Neuronal stem cell (in vitro differentiated cells): ENCODE measurements around the gene APPBP2.

Experiments used
- DNase-seq: peaks from one replicate; pipeline ENCODE4 v3.0.0-alpha.2; 2013; ENCODE audit warnings: low spot score
- H2AFZ ChIP-seq: one replicate; pipeline ENCODE4 v1.6.1; 2013; ENCODE audit warnings: mild to moderate bottlenecking, low read length, inconsistent platforms
- H2AK5ac ChIP-seq: 2 replicates; pipeline ENCODE4 v1.6.1; 2013; ENCODE audit warnings: low read depth, mild to moderate bottlenecking, inconsistent platforms, low read length, moderate library complexity, mixed read lengths
- H2BK120ac ChIP-seq: 2 replicates; pipeline ENCODE4 v1.6.1; 2013; ENCODE audit warnings: low read depth, mild to moderate bottlenecking, inconsistent platforms, low read length, moderate library complexity, mixed read lengths
- H2BK12ac ChIP-seq: one replicate; pipeline ENCODE4 v1.6.1; 2013; ENCODE audit warnings: low read length, inconsistent platforms
- H2BK15ac ChIP-seq: 2 replicates; pipeline ENCODE4 v1.6.1; 2013; ENCODE audit warnings: mild to moderate bottlenecking, low read length, inconsistent platforms, mixed read lengths
- H2BK5ac ChIP-seq: one replicate; pipeline ENCODE4 v1.6.1; 2013; ENCODE audit warnings: inconsistent platforms, mild to moderate bottlenecking, low read length, moderate library complexity
- H3K14ac ChIP-seq: one replicate; pipeline ENCODE4 v1.6.1; 2013; ENCODE audit warnings: low read length, inconsistent platforms
- H3K18ac ChIP-seq: 2 replicates; pipeline ENCODE4 v1.6.1; 2013; ENCODE audit warnings: low read length, inconsistent platforms
- H3K23ac ChIP-seq: 2 replicates; pipeline ENCODE4 v1.6.1; 2013; ENCODE audit warnings: low read depth, mild to moderate bottlenecking, mixed read lengths, low read length, inconsistent platforms; ENCODE audit not compliant: poor library complexity
- H3K27ac ChIP-seq: replicated peaks from 3 replicates; pipeline ENCODE4 v1.5.1; 2013; ENCODE audit warnings: low read length, inconsistent platforms
- H3K27me3 ChIP-seq, 3 experiments: 2 replicates each; pipeline ENCODE4 v1.6.1; 2013; ENCODE audit warnings: low read length in 3 of 3, mild to moderate bottlenecking in 2 of 3, inconsistent platforms in 1 of 3, low read depth in 1 of 3, mixed read lengths in 1 of 3, moderate library complexity in 1 of 3; ENCODE audit not compliant: control insufficient read depth in 3 of 3, insufficient read depth in 3 of 3
- H3K36me3 ChIP-seq, 2 donors: replicated peaks in 1 of 2; 2 replicates each; pipeline ENCODE4 v1.6.1; 2013; ENCODE audit warnings: low read length in 2 of 2; ENCODE audit not compliant: control insufficient read depth in 2 of 2, insufficient read depth in 2 of 2
- H3K4ac ChIP-seq: 2 replicates; pipeline ENCODE4 v1.6.1; 2013; ENCODE audit warnings: inconsistent platforms, mild to moderate bottlenecking, low read length, moderate library complexity
- H3K4me1 ChIP-seq, 2 donors: 1 replicate in 1 of 2; 2 replicates in 1 of 2; pipeline ENCODE4 v1.6.1; 2013; ENCODE audit warnings: low read length in 2 of 2, low read depth in 1 of 2; ENCODE audit not compliant: control insufficient read depth in 2 of 2, insufficient read depth in 1 of 2
- H3K4me2 ChIP-seq: one replicate; pipeline ENCODE4 v1.6.1; 2013; ENCODE audit warnings: mild to moderate bottlenecking, low read length, inconsistent platforms; ENCODE audit not compliant: insufficient read depth, poor library complexity, severe bottlenecking
- H3K4me3 ChIP-seq, 2 donors: 2 replicates each; pipeline ENCODE4 v1.5.1; 2013; ENCODE audit warnings: low read length in 2 of 2, mild to moderate bottlenecking in 2 of 2, inconsistent platforms in 1 of 2, moderate library complexity in 1 of 2
- H3K79me1 ChIP-seq: one replicate; pipeline ENCODE4 v1.6.1; 2013; ENCODE audit warnings: low read depth, mild to moderate bottlenecking, inconsistent platforms, low read length, moderate library complexity
- H3K9ac ChIP-seq: one replicate; pipeline ENCODE4 v1.6.1; 2013; ENCODE audit warnings: mild to moderate bottlenecking, low read depth, low read length, inconsistent platforms; ENCODE audit not compliant: poor library complexity
- H3K9me3 ChIP-seq, 2 donors: replicated peaks in 1 of 2; 2 replicates each; pipeline versions ENCODE3 to v1.6.1; 2013; ENCODE audit warnings: low read length in 2 of 2, mild to moderate bottlenecking in 2 of 2, inconsistent platforms in 1 of 2, low read depth in 1 of 2, mixed read lengths in 1 of 2, moderate library complexity in 1 of 2; ENCODE audit not compliant: control insufficient read depth in 2 of 2, insufficient read depth in 1 of 2
- H4K8ac ChIP-seq: one replicate; pipeline ENCODE4 v1.6.1; 2013; ENCODE audit warnings: low read depth, mild to moderate bottlenecking, inconsistent platforms, low read length, moderate library complexity
- H4K91ac ChIP-seq: one replicate; pipeline ENCODE4 v1.6.1; 2013; ENCODE audit warnings: low read length, low read depth, mild to moderate bottlenecking, inconsistent platforms; ENCODE audit not compliant: poor library complexity
- WGBS, 2 donors: extraction: QIAGEN DNeasy Blood & Tissue Kit; methylation state at CpG; one replicate each; pipeline ENCODE4 v1.1.7; 2013; ENCODE audit warnings: missing lambda C conversion rate in 2 of 2, mixed read lengths in 1 of 2; ENCODE audit not compliant: insufficient read length in 2 of 2, insufficient replicate concordance in 1 of 2; ENCODE audit errors: extremely low coverage in 2 of 2; 5-methylcytosine and 5-hydroxymethylcytosine counted together

The APPBP2 gene

DNA sequence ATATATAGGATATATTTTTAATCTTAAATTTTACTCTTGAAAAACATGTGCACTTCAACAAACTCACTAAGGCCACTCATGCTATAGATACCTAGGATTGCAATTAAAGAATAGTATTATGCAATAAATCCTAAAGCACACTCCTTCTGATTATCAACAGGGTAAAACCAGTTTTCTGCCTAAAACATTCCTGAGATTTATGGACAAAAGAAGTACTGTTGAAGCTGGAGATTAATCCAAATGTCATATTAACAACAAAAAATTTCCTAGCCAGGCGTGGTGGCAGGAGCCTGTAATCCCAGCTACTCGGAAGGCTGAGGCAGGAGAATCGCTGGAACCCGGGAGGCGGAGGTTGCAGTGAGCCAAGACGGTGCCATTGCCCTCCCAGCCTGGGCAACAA lies 82.3 kb downstream of the APPBP2 start:
- H3K4me2 ChIP-seq: no peak overlapping the region
- H4K8ac ChIP-seq: no peak overlapping the region
- H3K4me1 ChIP-seq: peaks cover 0 to 6% of the 10 kb centered on the region in 2 donors
- H2AFZ ChIP-seq: no peak overlapping the region
- H3K27ac ChIP-seq: no peak overlapping the region
- DNase-seq: no peak
- no peak overlapping the region for H2BK120ac ChIP-seq
- no peak overlapping the region for H3K4me3 ChIP-seq
- H2BK5ac ChIP-seq: no peak overlapping the region
- no CpG with 5 or more reads among the region's 6 CpGs for WGBS, 2 donors
- no peak overlapping the region for H3K14ac ChIP-seq
- H4K91ac ChIP-seq: no peak overlapping the region
- no peak overlapping the region for H3K4ac ChIP-seq
- peaks cover 3 to 57% of the 10 kb centered on the region in 2 donors for H3K36me3 ChIP-seq
- H3K23ac ChIP-seq: no peak overlapping the region
- no peak overlapping the region for H2AK5ac ChIP-seq
- no peak overlapping the region for H3K9ac ChIP-seq
- H2BK15ac ChIP-seq: no peak overlapping the region
- H3K79me1 ChIP-seq: no peaks in the 10 kb centered on the region
- H3K27me3 ChIP-seq: no peaks in the 10 kb centered on the region
- H3K18ac ChIP-seq: no peak overlapping the region
- H3K9me3 ChIP-seq: peaks cover 0 to 2% of the 10 kb centered on the region in 2 donors
- H2BK12ac ChIP-seq: no peak overlapping the region

DNA sequence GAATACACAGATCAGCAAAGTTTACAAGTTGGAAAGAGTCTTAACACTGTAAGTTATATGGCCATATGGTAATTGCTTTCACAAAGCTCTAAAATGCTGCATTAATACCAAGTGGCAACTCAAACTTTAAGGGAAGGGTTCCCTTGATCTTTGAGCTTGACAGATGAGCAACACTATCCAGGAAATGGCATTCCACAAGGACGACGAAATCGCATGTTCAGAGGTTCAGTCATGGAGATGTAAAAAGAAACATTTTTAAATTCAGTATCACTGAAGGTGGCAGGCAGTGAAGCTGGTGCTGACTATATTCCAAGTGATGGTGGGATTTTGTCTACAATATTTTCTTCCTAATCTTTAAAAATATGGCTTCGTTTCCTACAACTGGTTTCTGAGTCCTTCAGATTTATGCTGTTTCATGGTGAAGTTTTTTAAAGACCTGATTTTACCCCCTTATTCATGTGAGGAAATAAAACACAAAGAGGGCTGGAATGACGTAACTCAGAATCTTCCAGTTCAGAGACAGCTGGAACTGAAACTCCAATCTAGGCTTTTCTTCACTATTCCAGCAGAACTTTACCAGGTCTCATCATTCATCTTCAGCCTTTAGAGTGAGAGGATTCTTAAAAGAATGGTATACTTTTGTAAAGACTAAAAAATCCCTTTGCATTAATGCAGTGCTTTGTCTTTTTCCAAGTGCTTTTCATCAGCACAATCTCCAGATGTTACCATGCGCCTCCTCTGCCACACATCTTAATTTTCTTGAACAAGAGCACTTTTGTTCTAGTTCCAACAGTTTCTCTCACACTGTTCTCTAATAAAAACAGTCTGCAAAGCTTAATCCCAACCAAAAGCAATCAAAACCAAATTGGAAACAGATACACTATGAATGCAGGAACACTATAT lies 83.5 kb downstream of the APPBP2 start:
- H3K9me3 ChIP-seq: peaks cover 0 to 2% of the 10 kb centered on the region in 2 donors
- no peak overlapping the region for H2AFZ ChIP-seq
- no peak overlapping the region for H2BK5ac ChIP-seq
- no peaks in the 10 kb centered on the region for H3K79me1 ChIP-seq
- H3K27me3 ChIP-seq: no peaks in the 10 kb centered on the region
- H3K36me3 ChIP-seq: peaks cover 3 to 45% of the 10 kb centered on the region in 2 donors
- no peak overlapping the region for H3K23ac ChIP-seq
- no peak for DNase-seq
- WGBS, 2 donors: no CpG with 5 or more reads among the region's 6 CpGs
- H4K91ac ChIP-seq: no peak overlapping the region
- H3K14ac ChIP-seq: no peak overlapping the region
- no peak overlapping the region for H3K18ac ChIP-seq
- H2BK120ac ChIP-seq: no peak overlapping the region
- H3K4me1 ChIP-seq: peaks cover 0 to 6% of the 10 kb centered on the region in 2 donors
- no peak overlapping the region for H3K4me2 ChIP-seq
- no peak overlapping the region for H4K8ac ChIP-seq
- no peak overlapping the region for H2AK5ac ChIP-seq
- H3K9ac ChIP-seq: no peak overlapping the region
- no peak overlapping the region for H2BK12ac ChIP-seq
- H3K4me3 ChIP-seq: no peak overlapping the region
- no peak overlapping the region for H3K4ac ChIP-seq
- H2BK15ac ChIP-seq: no peak overlapping the region
- H3K27ac ChIP-seq: no peak overlapping the region

DNA sequence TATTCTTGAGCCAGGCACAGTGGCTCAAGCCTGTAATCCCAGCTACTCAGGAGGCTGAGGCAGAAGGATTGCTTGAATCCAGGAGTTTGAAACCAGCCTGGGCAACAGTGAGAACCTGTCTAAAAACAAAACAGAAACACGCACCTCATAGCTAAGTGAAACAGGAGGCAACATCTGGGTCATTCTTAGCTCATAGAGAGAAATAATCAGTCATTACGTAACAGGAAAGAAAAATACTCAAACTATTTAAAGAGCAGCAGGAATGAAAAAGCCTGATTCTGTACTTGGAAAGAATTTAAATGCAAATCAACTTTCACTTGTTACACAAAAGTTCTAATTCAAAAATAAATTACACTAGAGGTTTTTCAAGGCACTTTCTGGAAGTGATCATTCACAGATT lies 86.5 kb downstream of the APPBP2 start:
- no peak overlapping the region for H4K91ac ChIP-seq
- no peak overlapping the region for H4K8ac ChIP-seq
- no peak overlapping the region for H2BK12ac ChIP-seq
- H2BK5ac ChIP-seq: no peak overlapping the region
- no peak for DNase-seq
- H3K36me3 ChIP-seq: peaks cover 0 to 15% of the 10 kb centered on the region in 2 donors
- H3K4me2 ChIP-seq: no peak overlapping the region
- no peaks in the 10 kb centered on the region for H3K27me3 ChIP-seq
- no peak overlapping the region for H3K27ac ChIP-seq
- no peak overlapping the region for H3K23ac ChIP-seq
- H3K18ac ChIP-seq: no peak overlapping the region
- H3K14ac ChIP-seq: no peak overlapping the region
- no CpG with 5 or more reads among the region's 2 CpGs for WGBS, 2 donors
- H3K79me1 ChIP-seq: no peaks in the 10 kb centered on the region
- peaks cover 0 to 6% of the 10 kb centered on the region in 2 donors for H3K4me1 ChIP-seq
- no peak overlapping the region for H2BK15ac ChIP-seq
- H3K9me3 ChIP-seq: peaks cover 0 to 2% of the 10 kb centered on the region in 2 donors
- no peak overlapping the region for H3K4ac ChIP-seq
- H3K9ac ChIP-seq: no peak overlapping the region
- H3K4me3 ChIP-seq: no peak overlapping the region
- no peak overlapping the region for H2AFZ ChIP-seq
- H2AK5ac ChIP-seq: no peak overlapping the region
- H2BK120ac ChIP-seq: no peak overlapping the region

DNA sequence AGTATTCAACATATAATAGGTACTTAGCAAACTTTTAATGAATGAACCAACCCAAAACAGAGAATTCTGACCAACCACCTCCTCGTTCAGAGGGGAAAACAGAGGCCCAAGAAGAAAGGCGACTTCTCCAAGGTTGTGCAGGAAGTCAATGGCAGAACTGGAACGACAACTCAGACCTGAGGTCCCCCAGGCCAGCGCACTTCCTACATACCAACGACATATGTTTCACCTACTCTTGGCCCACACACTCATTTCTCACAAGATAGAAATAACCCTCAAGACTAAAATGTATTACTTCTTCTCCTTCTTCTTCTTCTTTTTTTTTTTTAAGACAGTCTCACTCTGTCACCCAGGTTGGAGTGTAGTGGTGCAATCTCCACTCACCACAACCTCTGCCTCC lies 89.4 kb downstream of the APPBP2 start:
- peaks cover 0 to 1% (median 0%) of the 10 kb centered on the region in 3 experiments for H3K27me3 ChIP-seq
- H3K14ac ChIP-seq: no peak overlapping the region
- H3K4me1 ChIP-seq: no peaks in the 10 kb centered on the region
- H3K4me2 ChIP-seq: no peak overlapping the region
- no peak overlapping the region for H3K4ac ChIP-seq
- H3K23ac ChIP-seq: no peak overlapping the region
- no peak overlapping the region for H4K91ac ChIP-seq
- H2BK5ac ChIP-seq: no peak overlapping the region
- H3K27ac ChIP-seq: no peak overlapping the region
- H3K18ac ChIP-seq: no peak overlapping the region
- no peaks in the 10 kb centered on the region for H3K79me1 ChIP-seq
- H3K9ac ChIP-seq: no peak overlapping the region
- DNase-seq: no peak
- no peak overlapping the region for H4K8ac ChIP-seq
- no CpG with 5 or more reads among the region's 5 CpGs for WGBS, 2 donors
- peaks cover 8 to 11% of the 10 kb centered on the region in 2 donors for H3K9me3 ChIP-seq
- H2AFZ ChIP-seq: no peak overlapping the region
- H2AK5ac ChIP-seq: no peak overlapping the region
- no peaks in the 10 kb centered on the region for H3K36me3 ChIP-seq
- no peak overlapping the region for H3K4me3 ChIP-seq
- H2BK15ac ChIP-seq: no peak overlapping the region
- H2BK120ac ChIP-seq: no peak overlapping the region
- no peak overlapping the region for H2BK12ac ChIP-seq
